ENCODE results near the gene ARHGAP19.
"Not testable (repeated sequence)": the region's sequence is repeated elsewhere in the genome, so short reads cannot be mapped to it uniquely, and the experiment has no call there.

ARHGAP19 gene

GRCh38 chr10:97279121-97279815, 13.2 kb downstream of the ARHGAP19 start:
- no peak for DNase-seq

- DNase-seq, result peak in 1 of 2 experiments; percentile 26
Measured at GRCh38 chr10:97278491-97278989, 13.9 kb downstream of the ARHGAP19 start.

GRCh38 chr10:97277551-97277950, 14.9 kb downstream of the ARHGAP19 start:
- no peak for DNase-seq

- DNase-seq, result no peak
Measured at GRCh38 chr10:97274828-97275227, 17.6 kb downstream of the ARHGAP19 start.

- no peak for DNase-seq
Measured at GRCh38 chr10:97273700-97274099, 18.7 kb downstream of the ARHGAP19 start.

GRCh38 chr10:97270523-97271154, 21.8 kb downstream of the ARHGAP19 start:
- DNase-seq, result no peak

GRCh38 chr10:97267671-97268070, 24.8 kb downstream of the ARHGAP19 start:
- no peak for DNase-seq

GRCh38 chr10:97265095-97265494, 27.3 kb downstream of the ARHGAP19 start:
- not testable (repeated sequence) for DNase-seq

GRCh38 chr10:97263971-97264370, 28.5 kb downstream of the ARHGAP19 start:
- no peak for DNase-seq

- DNase-seq, result no peak
Measured at GRCh38 chr10:97261656-97262055, 30.8 kb downstream of the ARHGAP19 start.

GRCh38 chr10:97261183-97261582, 31.3 kb downstream of the ARHGAP19 start:
- DNase-seq, result no peak

- DNase-seq, result no peak
Measured at GRCh38 chr10:97259119-97259518, 33.3 kb downstream of the ARHGAP19 start.

GRCh38 chr10:97256356-97256755, 36.1 kb downstream of the ARHGAP19 start:
- no peak for DNase-seq

GRCh38 chr10:97255512-97256293, 36.7 kb downstream of the ARHGAP19 start:
- no peak for DNase-seq

GRCh38 chr10:97254694-97255093, 37.7 kb downstream of the ARHGAP19 start:
- DNase-seq, result no peak

GRCh38 chr10:97250952-97251351, 41.5 kb downstream of the ARHGAP19 start:
- no peak for DNase-seq

- DNase-seq, result no peak
Measured at GRCh38 chr10:97243836-97244235, 48.6 kb downstream of the ARHGAP19 start.

GRCh38 chr10:97238855-97239254, 53.6 kb downstream of the ARHGAP19 start:
- DNase-seq, result no peak

- DNase-seq, result no peak
Measured at GRCh38 chr10:97235353-97235752, 57.1 kb downstream of the ARHGAP19 start.

- peak in 1 of 2 experiments; percentile 13 for DNase-seq
Measured at GRCh38 chr10:97234400-97234799, 58.0 kb downstream of the ARHGAP19 start.

GRCh38 chr10:97230146-97230545, 62.3 kb downstream of the ARHGAP19 start:
- DNase-seq, result no peak

- no peak for DNase-seq
Measured at GRCh38 chr10:97229322-97230015, 63.0 kb downstream of the ARHGAP19 start.

- DNase-seq, result no peak
Measured at GRCh38 chr10:97228775-97229157, 63.7 kb downstream of the ARHGAP19 start.

Data from cerebellar nuclear complex (tissue), 1 donor.